ENCODE measurements around the gene GTF3C5. TPM values are rescaled to one million over a fixed set of nuclear protein-coding genes. Genes with fewer than 3 reads are reported as not detected.

GTF3C5 gene
- total and polyA plus RNA-seq, 9 of the 15 experiments (the other 6 are each of a cell fraction or from before 2014, with no cell fraction given): 3.8 to 118 (median 83.7) TPM

- TF ChIP-seq, protein P1, sequence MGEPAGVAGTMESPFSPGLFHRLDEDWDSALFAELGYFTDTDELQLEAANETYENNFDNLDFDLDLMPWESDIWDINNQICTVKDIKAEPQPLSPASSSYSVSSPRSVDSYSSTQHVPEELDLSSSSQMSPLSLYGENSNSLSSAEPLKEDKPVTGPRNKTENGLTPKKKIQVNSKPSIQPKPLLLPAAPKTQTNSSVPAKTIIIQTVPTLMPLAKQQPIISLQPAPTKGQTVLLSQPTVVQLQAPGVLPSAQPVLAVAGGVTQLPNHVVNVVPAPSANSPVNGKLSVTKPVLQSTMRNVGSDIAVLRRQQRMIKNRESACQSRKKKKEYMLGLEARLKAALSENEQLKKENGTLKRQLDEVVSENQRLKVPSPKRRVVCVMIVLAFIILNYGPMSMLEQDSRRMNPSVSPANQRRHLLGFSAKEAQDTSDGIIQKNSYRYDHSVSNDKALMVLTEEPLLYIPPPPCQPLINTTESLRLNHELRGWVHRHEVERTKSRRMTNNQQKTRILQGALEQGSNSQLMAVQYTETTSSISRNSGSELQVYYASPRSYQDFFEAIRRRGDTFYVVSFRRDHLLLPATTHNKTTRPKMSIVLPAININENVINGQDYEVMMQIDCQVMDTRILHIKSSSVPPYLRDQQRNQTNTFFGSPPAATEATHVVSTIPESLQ (CRISPR knock-in tag; IDR thresholded peaks at IDR 0.05): no peak
- no peak for TF ChIP-seq TAF7 (tag; IDR thresholded peaks at IDR 0.05)
- no peak for TF ChIP-seq SMARCC2 (IDR thresholded peaks at IDR 0.05; ENCODE audit: low read depth)
- no peak for TF ChIP-seq TAF15 (IDR thresholded peaks at IDR 0.05; ENCODE audit: low read depth, low read length)
- TF ChIP-seq PHF21A (IDR thresholded peaks at IDR 0.05; ENCODE audit: borderline replicate concordance, low read depth): no peak
- TF ChIP-seq ZNF174 (CRISPR knock-in tag; IDR thresholded peaks at IDR 0.05): no peak
- no peak for TF ChIP-seq FOXJ2 (tag; IDR thresholded peaks at IDR 0.05)
- TF ChIP-seq, protein P2, sequence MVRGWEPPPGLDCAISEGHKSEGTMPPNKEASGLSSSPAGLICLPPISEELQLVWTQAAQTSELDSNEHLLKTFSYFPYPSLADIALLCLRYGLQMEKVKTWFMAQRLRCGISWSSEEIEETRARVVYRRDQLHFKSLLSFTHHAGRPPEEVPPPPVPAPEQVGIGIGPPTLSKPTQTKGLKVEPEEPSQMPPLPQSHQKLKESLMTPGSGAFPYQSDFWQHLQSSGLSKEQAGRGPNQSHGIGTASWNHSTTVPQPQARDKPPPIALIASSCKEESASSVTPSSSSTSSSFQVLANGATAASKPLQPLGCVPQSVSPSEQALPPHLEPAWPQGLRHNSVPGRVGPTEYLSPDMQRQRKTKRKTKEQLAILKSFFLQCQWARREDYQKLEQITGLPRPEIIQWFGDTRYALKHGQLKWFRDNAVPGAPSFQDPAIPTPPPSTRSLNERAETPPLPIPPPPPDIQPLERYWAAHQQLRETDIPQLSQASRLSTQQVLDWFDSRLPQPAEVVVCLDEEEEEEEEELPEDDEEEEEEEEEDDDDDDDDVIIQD (CRISPR knock-in tag; IDR thresholded peaks at IDR 0.05): no peak
- TF ChIP-seq PCBP1 (IDR thresholded peaks at IDR 0.05; ENCODE audit: low read depth, low read length, poor library complexity, severe bottlenecking): no peak
- no peak for TF ChIP-seq THAP7 (CRISPR knock-in tag; IDR thresholded peaks at IDR 0.05)
- TF ChIP-seq, protein P3, sequence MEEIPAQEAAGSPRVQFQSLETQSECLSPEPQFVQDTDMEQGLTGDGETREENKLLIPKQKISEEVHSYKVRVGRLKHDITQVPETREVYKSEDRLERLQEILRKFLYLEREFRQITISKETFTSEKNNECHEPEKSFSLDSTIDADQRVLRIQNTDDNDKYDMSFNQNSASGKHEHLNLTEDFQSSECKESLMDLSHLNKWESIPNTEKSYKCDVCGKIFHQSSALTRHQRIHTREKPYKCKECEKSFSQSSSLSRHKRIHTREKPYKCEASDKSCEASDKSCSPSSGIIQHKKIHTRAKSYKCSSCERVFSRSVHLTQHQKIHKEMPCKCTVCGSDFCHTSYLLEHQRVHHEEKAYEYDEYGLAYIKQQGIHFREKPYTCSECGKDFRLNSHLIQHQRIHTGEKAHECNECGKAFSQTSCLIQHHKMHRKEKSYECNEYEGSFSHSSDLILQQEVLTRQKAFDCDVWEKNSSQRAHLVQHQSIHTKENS (CRISPR knock-in tag; IDR thresholded peaks at IDR 0.05): no peak
- TF ChIP-seq RBM25 (IDR thresholded peaks at IDR 0.05; ENCODE audit: low read depth, low read length, severe bottlenecking): no peak
- no peak for TF ChIP-seq ZNF12 (CRISPR knock-in tag; IDR thresholded peaks at IDR 0.05)
- TF ChIP-seq, protein P4, sequence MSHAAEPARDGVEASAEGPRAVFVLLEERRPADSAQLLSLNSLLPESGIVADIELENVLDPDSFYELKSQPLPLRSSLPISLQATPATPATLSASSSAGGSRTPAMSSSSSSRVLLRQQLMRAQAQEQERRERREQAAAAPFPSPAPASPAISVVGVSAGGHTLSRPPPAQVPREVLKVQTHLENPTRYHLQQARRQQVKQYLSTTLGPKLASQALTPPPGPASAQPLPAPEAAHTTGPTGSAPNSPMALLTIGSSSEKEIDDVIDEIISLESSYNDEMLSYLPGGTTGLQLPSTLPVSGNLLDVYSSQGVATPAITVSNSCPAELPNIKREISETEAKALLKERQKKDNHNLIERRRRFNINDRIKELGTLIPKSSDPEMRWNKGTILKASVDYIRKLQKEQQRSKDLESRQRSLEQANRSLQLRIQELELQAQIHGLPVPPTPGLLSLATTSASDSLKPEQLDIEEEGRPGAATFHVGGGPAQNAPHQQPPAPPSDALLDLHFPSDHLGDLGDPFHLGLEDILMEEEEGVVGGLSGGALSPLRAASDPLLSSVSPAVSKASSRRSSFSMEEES (CRISPR knock-in tag; IDR thresholded peaks at IDR 0.05): no peak
- no peak for TF ChIP-seq POLR2H (tag; IDR thresholded peaks at IDR 0.05; ENCODE audit: low read depth)
- TF ChIP-seq EGR1 (conservative IDR thresholded peaks at IDR 0.05): no peak
- TF ChIP-seq NFATC3 (IDR thresholded peaks at IDR 0.05): no peak
- TF ChIP-seq ZNF3 (CRISPR knock-in tag; IDR thresholded peaks at IDR 0.05): no peak
- no peak for TF ChIP-seq ZNF311 (CRISPR knock-in tag; IDR thresholded peaks at IDR 0.05)
- no peak for TF ChIP-seq HIVEP1 (CRISPR knock-in tag; IDR thresholded peaks at IDR 0.05)
- TF ChIP-seq POLR2A (conservative IDR thresholded peaks at IDR 0.05): 0 out of 2 replicates have a peak, but pooled peaks have one; percentile 39
- TF ChIP-seq, protein P5, sequence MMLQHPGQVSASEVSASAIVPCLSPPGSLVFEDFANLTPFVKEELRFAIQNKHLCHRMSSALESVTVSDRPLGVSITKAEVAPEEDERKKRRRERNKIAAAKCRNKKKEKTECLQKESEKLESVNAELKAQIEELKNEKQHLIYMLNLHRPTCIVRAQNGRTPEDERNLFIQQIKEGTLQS (IDR thresholded peaks at IDR 0.05): no peak
- TF ChIP-seq, protein P5 (CRISPR knock-in tag; conservative IDR thresholded peaks at IDR 0.05): 0 out of 2 replicates have a peak, but pooled peaks have one; percentile 32
Observed at GRCh38 chr9:133027134-133027533, 3.7 kb upstream of the GTF3C5 start (continued).
